Measurements from ENCODE around the gene TENM4.

DNA sequence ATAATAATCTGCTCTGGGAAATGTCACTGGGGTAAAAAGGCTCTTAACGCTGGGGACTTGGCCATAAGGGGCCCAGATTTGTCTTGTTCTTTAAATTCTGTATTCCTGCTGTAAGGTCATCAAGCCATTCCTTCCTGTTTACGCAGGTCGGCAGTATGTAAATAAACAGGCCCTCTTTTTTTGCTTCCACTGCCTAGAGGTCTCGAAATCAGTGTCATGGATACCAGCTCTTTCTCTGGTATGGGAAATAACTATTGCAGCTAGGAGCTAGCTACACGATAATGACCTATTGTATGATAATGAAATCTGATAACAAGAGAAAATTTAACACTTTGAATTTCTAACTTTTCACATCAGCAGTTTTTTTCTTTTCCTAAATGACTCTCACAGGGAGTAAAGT lies 657.0 kb downstream of the TENM4 start:
- TF ChIP-seq, protein P1, sequence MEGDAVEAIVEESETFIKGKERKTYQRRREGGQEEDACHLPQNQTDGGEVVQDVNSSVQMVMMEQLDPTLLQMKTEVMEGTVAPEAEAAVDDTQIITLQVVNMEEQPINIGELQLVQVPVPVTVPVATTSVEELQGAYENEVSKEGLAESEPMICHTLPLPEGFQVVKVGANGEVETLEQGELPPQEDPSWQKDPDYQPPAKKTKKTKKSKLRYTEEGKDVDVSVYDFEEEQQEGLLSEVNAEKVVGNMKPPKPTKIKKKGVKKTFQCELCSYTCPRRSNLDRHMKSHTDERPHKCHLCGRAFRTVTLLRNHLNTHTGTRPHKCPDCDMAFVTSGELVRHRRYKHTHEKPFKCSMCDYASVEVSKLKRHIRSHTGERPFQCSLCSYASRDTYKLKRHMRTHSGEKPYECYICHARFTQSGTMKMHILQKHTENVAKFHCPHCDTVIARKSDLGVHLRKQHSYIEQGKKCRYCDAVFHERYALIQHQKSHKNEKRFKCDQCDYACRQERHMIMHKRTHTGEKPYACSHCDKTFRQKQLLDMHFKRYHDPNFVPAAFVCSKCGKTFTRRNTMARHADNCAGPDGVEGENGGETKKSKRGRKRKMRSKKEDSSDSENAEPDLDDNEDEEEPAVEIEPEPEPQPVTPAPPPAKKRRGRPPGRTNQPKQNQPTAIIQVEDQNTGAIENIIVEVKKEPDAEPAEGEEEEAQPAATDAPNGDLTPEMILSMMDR (IDR thresholded peaks at IDR 0.05), result no peak
- TF ChIP-seq RAD21 (conservative IDR thresholded peaks at IDR 0.05 in 1 of 2, IDR thresholded peaks at IDR 0.05 in 1 of 2) (no peak), MYC (IDR thresholded peaks at IDR 0.05; ENCODE audit: borderline replicate concordance, low read length) (no peak), POLR2A (IDR thresholded peaks at IDR 0.05; ENCODE audit: low read length) (no peak), CEBPB (IDR thresholded peaks at IDR 0.05) (no peak), BHLHE40 (IDR thresholded peaks at IDR 0.05; ENCODE audit: low read depth, low read length) (no peak), EP300 (IDR thresholded peaks at IDR 0.05) (no peak), MAX (IDR thresholded peaks at IDR 0.05) (no peak), JUN (IDR thresholded peaks at IDR 0.05) (no peak), POLR2AphosphoS2 (conservative IDR thresholded peaks at IDR 0.05; ENCODE audit: low read length) (no peak), ZFP36 (IDR thresholded peaks at IDR 0.05; ENCODE audit: borderline replicate concordance, partially characterized antibody) (no peak), RCOR1 (IDR thresholded peaks at IDR 0.05; ENCODE audit: low read depth, low read length) (no peak)
- TF ChIP-seq, protein P2, sequence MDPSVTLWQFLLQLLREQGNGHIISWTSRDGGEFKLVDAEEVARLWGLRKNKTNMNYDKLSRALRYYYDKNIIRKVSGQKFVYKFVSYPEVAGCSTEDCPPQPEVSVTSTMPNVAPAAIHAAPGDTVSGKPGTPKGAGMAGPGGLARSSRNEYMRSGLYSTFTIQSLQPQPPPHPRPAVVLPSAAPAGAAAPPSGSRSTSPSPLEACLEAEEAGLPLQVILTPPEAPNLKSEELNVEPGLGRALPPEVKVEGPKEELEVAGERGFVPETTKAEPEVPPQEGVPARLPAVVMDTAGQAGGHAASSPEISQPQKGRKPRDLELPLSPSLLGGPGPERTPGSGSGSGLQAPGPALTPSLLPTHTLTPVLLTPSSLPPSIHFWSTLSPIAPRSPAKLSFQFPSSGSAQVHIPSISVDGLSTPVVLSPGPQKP (IDR thresholded peaks at IDR 0.05; ENCODE audit: low read depth, low read length), result no peak
- TF ChIP-seq, protein P3, sequence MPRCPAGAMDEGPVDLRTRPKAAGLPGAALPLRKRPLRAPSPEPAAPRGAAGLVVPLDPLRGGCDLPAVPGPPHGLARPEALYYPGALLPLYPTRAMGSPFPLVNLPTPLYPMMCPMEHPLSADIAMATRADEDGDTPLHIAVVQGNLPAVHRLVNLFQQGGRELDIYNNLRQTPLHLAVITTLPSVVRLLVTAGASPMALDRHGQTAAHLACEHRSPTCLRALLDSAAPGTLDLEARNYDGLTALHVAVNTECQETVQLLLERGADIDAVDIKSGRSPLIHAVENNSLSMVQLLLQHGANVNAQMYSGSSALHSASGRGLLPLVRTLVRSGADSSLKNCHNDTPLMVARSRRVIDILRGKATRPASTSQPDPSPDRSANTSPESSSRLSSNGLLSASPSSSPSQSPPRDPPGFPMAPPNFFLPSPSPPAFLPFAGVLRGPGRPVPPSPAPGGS (IDR thresholded peaks at IDR 0.05), result no peak
